IMR-90 (cell line): ENCODE measurements around the gene GBX2. TPM values are rescaled to one million over a fixed set of nuclear protein-coding genes. Genes with fewer than 3 reads are reported as not detected.

Experiments used
- ATAC-seq: fragments of 200-7000 bp; cut with Tn5 transposase; 2 replicates; pipeline ENCODE4 v1.9.1; 2020; ENCODE audit warnings: low read depth, mild to moderate bottlenecking, moderate library complexity
- BruUV-seq: library from RNA; stranded (reverse); fragments of 400-500 nt; replicated peaks from 2 replicates; lab custom pipeline; 2021; lab: Mats Ljungman, UMichigan
- CTCF ChIA-PET: fragments of 300-600 bp; formaldehyde crosslinking; extraction: SDS; loops from one replicate; lab custom pipeline; 2021; ENCODE audit warnings: antibody characterized with exemption; lab: Yijun Ruan, JAX
- POLR2A ChIA-PET: fragments of 300-600 bp; sonication (Branson Sonifier 250); formaldehyde crosslinking; loops from one replicate; lab custom pipeline; 2022; ENCODE audit warnings: antibody characterized with exemption; ENCODE audit not compliant: unreplicated experiment; lab: Charles Lee
- DNase-seq: peaks from one replicate; pipeline ENCODE4 v3.0.0; 2013
- H2AFZ ChIP-seq: replicated peaks from 2 replicates; pipeline ENCODE3; 2013; ENCODE audit warnings: low read length, mild to moderate bottlenecking; ENCODE audit not compliant: poor library complexity
- H2AK5ac ChIP-seq: 2 replicates; pipeline ENCODE4 v1.6.1; 2013; ENCODE audit warnings: low read depth, low read length, inconsistent platforms
- H2AK9ac ChIP-seq: replicated peaks from 2 replicates; pipeline ENCODE3; 2013; ENCODE audit warnings: mild to moderate bottlenecking, low read depth, low read length, moderate library complexity; ENCODE audit not compliant: poor library complexity
- H2BK120ac ChIP-seq: 2 replicates; pipeline ENCODE4 v1.6.1; 2013; ENCODE audit warnings: low read depth, low read length, inconsistent platforms
- H2BK15ac ChIP-seq: 3 replicates; pipeline ENCODE4 v1.6.1; 2013; ENCODE audit warnings: low read depth, low read length, inconsistent platforms
- H2BK20ac ChIP-seq: 2 replicates; pipeline ENCODE4 v1.6.1; 2013; ENCODE audit warnings: low read depth, mild to moderate bottlenecking, inconsistent platforms, low read length, moderate library complexity
- H2BK5ac ChIP-seq: 2 replicates; pipeline ENCODE4 v1.6.1; 2013; ENCODE audit warnings: mild to moderate bottlenecking, low read depth, low read length, inconsistent platforms; ENCODE audit not compliant: poor library complexity, severe bottlenecking
- H3K14ac ChIP-seq: replicated peaks from 2 replicates; pipeline ENCODE4 v1.6.1; 2013; ENCODE audit warnings: low read depth, low read length, inconsistent platforms
- H3K18ac ChIP-seq: 2 replicates; pipeline ENCODE4 v1.6.1; 2013; ENCODE audit warnings: low read depth, low read length, control low read depth
- H3K23ac ChIP-seq: 2 replicates; pipeline ENCODE4 v1.6.1; 2013; ENCODE audit warnings: low read depth, low read length, inconsistent platforms
- H3K27ac ChIP-seq: 2 replicates; pipeline ENCODE4 v1.5.1; 2013; ENCODE audit warnings: mild to moderate bottlenecking, control low read depth, low read length; ENCODE audit not compliant: insufficient read depth
- H3K27me3 ChIP-seq: 2 replicates; pipeline ENCODE4 v1.6.1; 2013; ENCODE audit warnings: low read length; ENCODE audit not compliant: control insufficient read depth, insufficient read depth
- H3K36me3 ChIP-seq: 2 replicates; pipeline ENCODE4 v1.6.1; 2013; ENCODE audit warnings: low read length, mixed read lengths; ENCODE audit not compliant: control insufficient read depth, insufficient read depth
- H3K4ac ChIP-seq: 2 replicates; pipeline ENCODE4 v1.6.1; 2013; ENCODE audit warnings: low read depth, low read length, inconsistent platforms
- H3K4me1 ChIP-seq: 2 replicates; pipeline ENCODE4 v1.6.1; 2013; ENCODE audit warnings: low read length, mixed read lengths; ENCODE audit not compliant: control insufficient read depth, insufficient read depth
- H3K4me2 ChIP-seq: 2 replicates; pipeline ENCODE4 v1.6.1; 2013; ENCODE audit warnings: low read depth, mild to moderate bottlenecking, control low read depth, low read length, moderate library complexity
- H3K4me3 ChIP-seq: 2 replicates; pipeline ENCODE4 v1.5.1; 2013; ENCODE audit warnings: low read depth, mild to moderate bottlenecking, control low read depth, low read length, moderate library complexity; ENCODE audit not compliant: insufficient read depth
- H3K56ac ChIP-seq: 2 replicates; pipeline ENCODE4 v1.6.1; 2013; ENCODE audit warnings: low read length, inconsistent platforms; ENCODE audit not compliant: insufficient read depth; ENCODE audit errors: extremely low read depth
- H3K79me1 ChIP-seq, 2 experiments: 2 replicates each; pipeline ENCODE4 v1.6.1; 2013; ENCODE audit warnings: low read length in 2 of 2, inconsistent platforms in 1 of 2, low read depth in 1 of 2
- H3K9ac ChIP-seq: 2 replicates; pipeline ENCODE4 v1.6.1; 2013; ENCODE audit warnings: low read depth, low read length, control low read depth
- H3K9me1 ChIP-seq: 2 replicates; pipeline ENCODE4 v1.6.1; 2013; ENCODE audit warnings: low read length, inconsistent platforms; ENCODE audit not compliant: insufficient read depth
- H3K9me3 ChIP-seq: 2 replicates; pipeline ENCODE4 v1.6.1; 2013; ENCODE audit warnings: low read length; ENCODE audit not compliant: control insufficient read depth, insufficient read depth
- H4K20me1 ChIP-seq: 2 replicates; pipeline ENCODE4 v1.6.1; 2013; ENCODE audit warnings: low read length, inconsistent platforms; ENCODE audit not compliant: insufficient read depth
- H4K5ac ChIP-seq: 2 replicates; pipeline ENCODE4 v1.6.1; 2013; ENCODE audit warnings: mild to moderate bottlenecking, low read depth, low read length, control low read depth
- H4K8ac ChIP-seq, 2 experiments: 2 replicates each; pipeline ENCODE4 v1.6.1; 2013; ENCODE audit warnings: low read depth in 2 of 2, low read length in 2 of 2, control low read depth in 1 of 2, inconsistent platforms in 1 of 2
- H4K91ac ChIP-seq: 2 replicates; pipeline ENCODE4 v1.6.1; 2013; ENCODE audit warnings: low read depth, low read length, inconsistent platforms; ENCODE audit not compliant: insufficient read depth
- CEBPB ChIP-seq: IDR thresholded peaks from 2 replicates; pipeline ENCODE4 v1.6.1; 2012; ENCODE audit warnings: low read depth, low read length, improper control_type of control experiment
- CTCF ChIP-seq: conservative IDR thresholded peaks from 2 replicates; pipeline ENCODE4 v1.5.1; 2012; ENCODE audit warnings: mild to moderate bottlenecking, low read depth, low read length, improper control_type of control experiment
- MAFK ChIP-seq: IDR thresholded peaks from 2 replicates; pipeline ENCODE4 v1.6.1; 2012; ENCODE audit warnings: low read depth, low read length, improper control_type of control experiment
- RCOR1 ChIP-seq: IDR thresholded peaks from 2 replicates; pipeline ENCODE4 v1.6.1; 2012; ENCODE audit warnings: mild to moderate bottlenecking, low read length, improper control_type of control experiment; ENCODE audit not compliant: insufficient replicate concordance
- WGBS, 2 experiments: methylation state at CpG; one replicate each; pipeline versions ENCODE4 v1.1.5 to v1.1.7; 2013; ENCODE audit warnings: missing lambda C conversion rate in 2 of 2; ENCODE audit not compliant: insufficient read length in 1 of 2; ENCODE audit errors: extremely low coverage in 2 of 2; 5-methylcytosine and 5-hydroxymethylcytosine counted together
- dilution Hi-C: fragments of 300-500 bp; cut with HindIII; formaldehyde crosslinking; loops from one replicate; pipeline ENCODE4 v1.14.3; 2018; ENCODE audit warnings: low sequenced_read_pairs; ENCODE audit not compliant: unreplicated experiment
- in situ Hi-C: fragments of 300-500 bp; cut with MboI; formaldehyde crosslinking; loops from 3 replicates; pipeline ENCODE4 v1.14.3; 2019; ENCODE audit warnings: low sequenced_read_pairs, inconsistent platforms, mixed read lengths
- intact Hi-C: fragments of 100-400 bp; cut with micrococcal nuclease; formaldehyde crosslinking; loops from 2 replicates; pipeline ENCODE4 v1.10.0; 2022
- polyA plus RNA-seq, 3 experiments: library from polyadenylated mRNA; depleted of rRNA; stranded (reverse); fragments of >200 nt; gene quantifications; 2 replicates each; pipeline ENCODE4 v1.2.3, GENCODE V29; 2012; ENCODE audit warnings: low replicate concordance in 1 of 3
- total RNA-seq: library from RNA; depleted of rRNA; stranded (reverse); fragments of >200 nt; gene quantifications from 2 replicates; pipeline ENCODE4 v1.2.3, GENCODE V29; 2012

GBX2 gene
- total and polyA plus RNA-seq, 2 of the 4 experiments (the other 2 are of a cell fraction): 0.10 TPM; not detected in 1

- no peak overlapping the region for H2BK20ac ChIP-seq
- intact Hi-C loops: no loop called here
- no peaks in the 10 kb centered on the region; the same call in 1 of the 2 replicates for H3K9me1 ChIP-seq
- peaks cover 99% of the 10 kb centered on the region for H3K27me3 ChIP-seq
- H2BK120ac ChIP-seq: no peak overlapping the region
- H3K4me2 ChIP-seq: peak overlapping the region; percentile 55; the same call in 1 of the 2 replicates
- peaks cover 2% of the 10 kb centered on the region; the same call in 1 of the 2 replicates for H3K4me1 ChIP-seq
- H2BK15ac ChIP-seq: no peak overlapping the region
- peak overlapping the region; percentile 18; the same call in 1 of the 2 replicates for H3K4me3 ChIP-seq
- ChIA-PET POLR2A (no interaction called here), CTCF (interaction anchor here (0.7 kb wide), 1 partner anchor 721 kb away, joined by 3 read pairs; no protein-coding TSS in a partner anchor)
- no peak overlapping the region for H3K18ac ChIP-seq
- DNase-seq: no peak
- no peak overlapping the region for H4K5ac ChIP-seq
- no peaks in the 10 kb centered on the region; the same call in none of the 2 replicates for H4K20me1 ChIP-seq
- H4K8ac ChIP-seq: no peak overlapping the region
- peaks cover 11% of the 10 kb centered on the region; the same call in 1 of the 2 replicates for H3K9me3 ChIP-seq
- TF ChIP-seq CEBPB: no peak
- TF ChIP-seq MAFK: no peak
- TF ChIP-seq CTCF: no peak
- no peak for TF ChIP-seq RCOR1
- H3K23ac ChIP-seq: no peak overlapping the region
- peak; percentile 7; the same call in 1 of the 2 replicates for ATAC-seq
- no TSS peak for BruUV-seq
- H4K91ac ChIP-seq: no peak overlapping the region
- no peak overlapping the region for H3K27ac ChIP-seq
- dilution Hi-C loops: no loop called here
- H3K4ac ChIP-seq: no peak overlapping the region
- H3K36me3 ChIP-seq: no peaks in the 10 kb centered on the region
- 1% methylated on average over 18 of the region's 67 CpGs; no CpG with 5 or more reads in 1 of the 2 experiments for WGBS, 2 experiments
- peak overlapping the region; percentile 75 for H2AFZ ChIP-seq
- no peak overlapping the region for H2AK9ac ChIP-seq
- no peak overlapping the region for H3K14ac ChIP-seq
- no peak overlapping the region for H2BK5ac ChIP-seq
- in situ Hi-C loops: loop anchor here (25.0 kb wide), 1 partner anchor 552 kb away; no protein-coding TSS in a partner anchor
- H3K79me1 ChIP-seq: no peaks in the 10 kb centered on the region
- H3K56ac ChIP-seq: no peak overlapping the region
- no peak overlapping the region for H3K9ac ChIP-seq
- no peak overlapping the region for H2AK5ac ChIP-seq
Measured at GRCh38 chr2:236164201-236164924, 3.8 kb downstream of the GBX2 start.
